HEK293 (cell line): Measurements from ENCODE around the gene CLNK.

ENCODE experiments used
- GLI4 ChIP-seq: fragments of 450-650 bp; formaldehyde crosslinking; IDR thresholded peaks from 2 replicates; pipeline ENCODE4 v1.5.1; 2016; ENCODE audit warnings: missing biosample characterization, missing genetic modification characterization
- TF ChIP-seq, protein P1 (sequence below): fragments of 450-650 bp; formaldehyde crosslinking; IDR thresholded peaks from 2 replicates; pipeline ENCODE4 v1.5.1; 2016; ENCODE audit warnings: missing biosample characterization, missing genetic modification characterization, low read depth

DNA sequence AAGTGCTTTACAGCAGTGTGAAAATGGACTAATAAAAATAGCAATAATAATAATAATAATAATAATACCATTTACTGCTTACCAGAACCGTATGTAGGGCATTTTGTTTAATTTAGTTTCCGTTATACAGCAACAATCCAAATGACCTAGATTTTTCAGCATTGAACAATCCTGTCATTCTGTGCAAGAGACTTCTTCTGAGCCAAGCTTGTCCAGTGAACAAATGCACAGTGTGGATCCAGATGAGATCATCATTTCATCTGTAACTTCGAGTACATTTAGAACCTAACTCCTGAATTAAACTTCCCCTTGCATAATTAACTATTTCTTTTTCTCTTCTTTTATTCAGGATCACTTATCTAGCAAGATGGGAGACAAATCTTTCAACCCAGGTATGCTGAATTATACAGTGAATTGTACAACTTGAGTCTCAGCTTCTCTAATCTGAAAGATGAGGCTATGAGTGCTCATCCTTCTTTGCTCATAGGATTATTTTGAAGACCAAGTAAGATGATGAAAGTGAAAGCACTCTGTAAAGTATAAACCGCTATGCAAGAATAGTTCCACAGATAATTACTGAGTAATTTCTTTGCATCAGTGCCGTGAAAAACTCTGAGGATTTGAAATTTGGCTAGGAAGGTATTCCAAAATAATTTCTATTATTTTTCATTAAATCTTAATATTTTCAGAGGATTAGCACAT, 6.6 kb downstream of the CLNK start:
- TF ChIP-seq, protein P1, sequence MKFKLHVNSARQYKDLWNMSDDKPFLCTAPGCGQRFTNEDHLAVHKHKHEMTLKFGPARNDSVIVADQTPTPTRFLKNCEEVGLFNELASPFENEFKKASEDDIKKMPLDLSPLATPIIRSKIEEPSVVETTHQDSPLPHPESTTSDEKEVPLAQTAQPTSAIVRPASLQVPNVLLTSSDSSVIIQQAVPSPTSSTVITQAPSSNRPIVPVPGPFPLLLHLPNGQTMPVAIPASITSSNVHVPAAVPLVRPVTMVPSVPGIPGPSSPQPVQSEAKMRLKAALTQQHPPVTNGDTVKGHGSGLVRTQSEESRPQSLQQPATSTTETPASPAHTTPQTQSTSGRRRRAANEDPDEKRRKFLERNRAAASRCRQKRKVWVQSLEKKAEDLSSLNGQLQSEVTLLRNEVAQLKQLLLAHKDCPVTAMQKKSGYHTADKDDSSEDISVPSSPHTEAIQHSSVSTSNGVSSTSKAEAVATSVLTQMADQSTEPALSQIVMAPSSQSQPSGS (tag by site-specific recombination), result no peak
- TF ChIP-seq GLI4 (tag by site-specific recombination), result no peak
